ENCODE measurements around the gene HABP2. TPM values are rescaled to one million over a fixed set of nuclear protein-coding genes. Genes with fewer than 3 reads are reported as not detected.

HABP2 gene
- total and polyA plus RNA-seq, 2 experiments from 2014 or later, result not detected

- no peak for ATAC-seq
- Histone ChIP-seq H3K27me3 (ENCODE audit: insufficient read depth) (peaks cover 60% of the 10 kb centered on the region), H3K4me1 (ENCODE audit: insufficient read depth) (peaks cover 28% of the 10 kb centered on the region; the same call in 1 of the 2 replicates), H3F3A (replicated peaks; ENCODE audit: low read depth) (no peaks in the 10 kb centered on the region), H3K4me2 (no peak overlapping the region), H3K9me2 (ENCODE audit: insufficient read depth) (no peaks in the 10 kb centered on the region), H3K27ac (ENCODE audit: low read depth) (no peak overlapping the region), H3K79me2 (replicated peaks; ENCODE audit: insufficient read depth) (no peaks in the 10 kb centered on the region), H2AFZ (no peak overlapping the region), H3K36me3 (ENCODE audit: insufficient read depth) (no peaks in the 10 kb centered on the region), H3K4me3 (no peak overlapping the region), H4K20me1 (replicated peaks; ENCODE audit: insufficient read depth) (peaks cover 16% of the 10 kb centered on the region; the same call in 1 of the 2 replicates)
- no peak overlapping the region for H3K4me3 Mint-ChIP-seq
- peaks cover 39% of the 10 kb centered on the region for H3K4me1 Mint-ChIP-seq
- H3K36me3 Mint-ChIP-seq (ENCODE audit: low read depth), result no peaks in the 10 kb centered on the region; the same call in 2 of the 3 replicates
- H3K27ac Mint-ChIP-seq, result no peak overlapping the region
- H3K27me3 Mint-ChIP-seq (ENCODE audit: insufficient read depth, low read depth, poor library complexity), result peaks cover 63% of the 10 kb centered on the region
- H3K9me3 Mint-ChIP-seq, result no peaks in the 10 kb centered on the region
- TF ChIP-seq JUNB (IDR thresholded peaks at IDR 0.05; ENCODE audit: unreplicated experiment), result no peak
- DNase-seq (ENCODE audit: low spot score), result no peak
Observed at GRCh38 chr10:113562704-113563103, 9.9 kb downstream of the HABP2 start.

- ATAC-seq (peak; percentile 71), DNase-seq (ENCODE audit: low spot score) (peak; percentile 89)
- H2AFZ ChIP-seq, result 0 out of 2 replicates have a peak overlapping the region, but pooled peaks have one; percentile 18
- no peaks in the 10 kb centered on the region for H3K36me3 ChIP-seq (ENCODE audit: insufficient read depth)
- peaks cover 28% of the 10 kb centered on the region; the same call in 1 of the 2 replicates for H3K4me1 ChIP-seq (ENCODE audit: insufficient read depth)
- no peaks in the 10 kb centered on the region for H3K9me3 Mint-ChIP-seq
- H3K4me3 Mint-ChIP-seq, result peak overlapping the region; percentile 60
- H3K36me3 Mint-ChIP-seq (ENCODE audit: low read depth), result no peaks in the 10 kb centered on the region; the same call in 2 of the 3 replicates
- H3K27me3 Mint-ChIP-seq (ENCODE audit: insufficient read depth, low read depth, poor library complexity), result peaks cover 60% of the 10 kb centered on the region
- H3F3A ChIP-seq (replicated peaks; ENCODE audit: low read depth), result no peaks in the 10 kb centered on the region
- H3K4me2 ChIP-seq, result peak overlapping the region; percentile 57; the same call in 1 of the 2 replicates
- H3K27ac Mint-ChIP-seq, result no peak overlapping the region
- peaks cover 33% of the 10 kb centered on the region for H3K4me1 Mint-ChIP-seq
- TF ChIP-seq NANOG (IDR thresholded peaks at IDR 0.05; ENCODE audit: borderline replicate concordance) (no peak), CTCF (conservative IDR thresholded peaks at IDR 0.05; ENCODE audit: low read depth in 2 of 2) (peak; percentile 89 to 98)
- H3K27ac ChIP-seq (ENCODE audit: low read depth), result no peak overlapping the region
- H3K27me3 ChIP-seq (ENCODE audit: insufficient read depth), result peaks cover 52% of the 10 kb centered on the region
- no peaks in the 10 kb centered on the region for H3K9me2 ChIP-seq (ENCODE audit: insufficient read depth)
- H3K4me3 ChIP-seq, result 0 out of 2 replicates have a peak overlapping the region, but pooled peaks have one; percentile 17
- H3K79me2 ChIP-seq (replicated peaks; ENCODE audit: insufficient read depth), result no peaks in the 10 kb centered on the region
- H4K20me1 ChIP-seq (replicated peaks; ENCODE audit: insufficient read depth), result peaks cover 16% of the 10 kb centered on the region; the same call in 1 of the 2 replicates
Observed at GRCh38 chr10:113563306-113564088, 10.6 kb downstream of the HABP2 start.

GRCh38 chr10:113565364-113565763 is 12.5 kb downstream of the HABP2 start:
- H3F3A ChIP-seq (replicated peaks; ENCODE audit: low read depth), result no peaks in the 10 kb centered on the region
- peaks cover 34% of the 10 kb centered on the region for H3K27me3 ChIP-seq (ENCODE audit: insufficient read depth)
- Mint-ChIP-seq H3K36me3 (ENCODE audit: low read depth) (no peaks in the 10 kb centered on the region; the same call in 2 of the 3 replicates), H3K27me3 (ENCODE audit: insufficient read depth, low read depth, poor library complexity) (peaks cover 41% of the 10 kb centered on the region), H3K4me1 (peaks cover 21% of the 10 kb centered on the region; the same call in 2 of the 3 replicates), H3K27ac (no peak overlapping the region), H3K9me3 (no peaks in the 10 kb centered on the region), H3K4me3 (no peak overlapping the region)
- ATAC-seq (peak; percentile 61), DNase-seq (ENCODE audit: low spot score) (peak; percentile 40)
- 0 out of 2 replicates have a peak, but pooled peaks cover 3% of the 10 kb centered on the region for H4K20me1 ChIP-seq (replicated peaks; ENCODE audit: insufficient read depth)
- no peak overlapping the region for H3K27ac ChIP-seq (ENCODE audit: low read depth)
- peak overlapping the region; percentile 15; the same call in 1 of the 2 replicates for H3K4me2 ChIP-seq
- H3K9me2 ChIP-seq (ENCODE audit: insufficient read depth), result no peaks in the 10 kb centered on the region
- no peaks in the 10 kb centered on the region for H3K79me2 ChIP-seq (replicated peaks; ENCODE audit: insufficient read depth)
- H3K36me3 ChIP-seq (ENCODE audit: insufficient read depth), result no peaks in the 10 kb centered on the region
- H2AFZ ChIP-seq, result no peak overlapping the region
- H3K4me1 ChIP-seq (ENCODE audit: insufficient read depth), result peaks cover 19% of the 10 kb centered on the region; the same call in 1 of the 2 replicates
- no peak overlapping the region for H3K4me3 ChIP-seq
- TF ChIP-seq JUNB (IDR thresholded peaks at IDR 0.05; ENCODE audit: unreplicated experiment), result no peak
- TF ChIP-seq ETS1 (IDR thresholded peaks at IDR 0.05), result no peak
- no peak for TF ChIP-seq NANOG (IDR thresholded peaks at IDR 0.05; ENCODE audit: borderline replicate concordance)
- TF ChIP-seq STAT1 (IDR thresholded peaks at IDR 0.05; ENCODE audit: unreplicated experiment), result no peak
- TF ChIP-seq ZNF114 (CRISPR knock-in tag; IDR thresholded peaks at IDR 0.05), result no peak
- TF ChIP-seq ZNF331 (CRISPR knock-in tag; IDR thresholded peaks at IDR 0.05; ENCODE audit: low read depth), result no peak
- TF ChIP-seq CTCF (conservative IDR thresholded peaks at IDR 0.05; ENCODE audit: low read depth in 2 of 2), result no peak
- TF ChIP-seq EZH2phosphoT487 (IDR thresholded peaks at IDR 0.05; ENCODE audit: unreplicated experiment), result no peak
- TF ChIP-seq CREB1 (CRISPR knock-in tag; IDR thresholded peaks at IDR 0.05; ENCODE audit: low read depth), result no peak
- TF ChIP-seq EZH2 (IDR thresholded peaks at IDR 0.05; ENCODE audit: low read depth, unreplicated experiment), result no peak
- TF ChIP-seq POLR2AphosphoS5 (IDR thresholded peaks at IDR 0.05; ENCODE audit: low read depth), result no peak

Data from GM23338 (cell line).